ENCODE measurements around the gene KSR1.

Gene KSR1

DNA sequence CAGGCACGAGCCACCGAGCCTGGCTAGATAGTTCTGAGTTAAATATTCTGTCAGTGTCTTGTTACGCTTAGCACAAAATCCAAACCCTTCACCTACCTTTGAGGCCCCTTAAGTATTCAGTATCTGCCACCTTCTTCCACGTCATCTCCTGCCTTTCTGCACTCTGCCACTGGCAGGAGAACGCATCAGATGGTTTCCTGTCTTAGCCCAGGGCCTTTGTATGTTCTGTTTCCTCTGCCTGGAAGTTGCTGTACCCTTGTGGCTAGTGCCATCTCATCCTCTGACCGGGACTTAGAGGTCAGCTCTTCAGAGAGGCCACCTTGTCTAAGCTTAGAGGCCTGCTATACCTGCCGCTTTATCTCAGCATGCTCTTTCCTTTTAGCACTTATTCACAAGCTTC lies 107.3 kb downstream of the KSR1 start:
- H3K27ac ChIP-seq (ENCODE audit: low read depth, low read length): peak overlapping the region; percentile 88
- no peaks in the 10 kb centered on the region for H3K36me3 ChIP-seq (ENCODE audit: control insufficient read depth in 5 of 5, insufficient read depth in 5 of 5, low read length in 5 of 5)

GRCh38 chr17:27564463-27564862 lies 108.2 kb downstream of the KSR1 start:
- Histone ChIP-seq H3K9ac (ENCODE audit: low read length in 5 of 5) (no peak overlapping the region), H3K27me3 (ENCODE audit: control insufficient read depth in 5 of 5, insufficient read depth in 4 of 5, low read length in 5 of 5) (no peaks in the 10 kb centered on the region), H3K36me3 (ENCODE audit: control insufficient read depth in 5 of 5, insufficient read depth in 5 of 5, low read length in 5 of 5) (no peaks in the 10 kb centered on the region), H3K9me3 (ENCODE audit: control insufficient read depth in 5 of 5, low read length in 5 of 5) (no peaks in the 10 kb centered on the region), H3K27ac (ENCODE audit: low read depth, low read length) (peak overlapping the region; percentile 46), H3K4me3 (ENCODE audit: low read depth in 1 of 5, low read length in 5 of 5) (no peak overlapping the region), H3K4me1 (ENCODE audit: control insufficient read depth in 5 of 5, insufficient read depth in 5 of 5, low read length in 5 of 5) (peaks cover 15 to 75% (median 47%) of the 10 kb centered on the region in 5 donors)

More for the DNA sequence above, 107.3 kb downstream of the KSR1 start:
- H3K4me1 ChIP-seq (ENCODE audit: control insufficient read depth in 5 of 5, insufficient read depth in 5 of 5, low read length in 5 of 5): peaks cover 20 to 81% (median 47%) of the 10 kb centered on the region in 5 donors
- H3K27me3 ChIP-seq (ENCODE audit: control insufficient read depth in 5 of 5, insufficient read depth in 4 of 5, low read length in 5 of 5): no peaks in the 10 kb centered on the region
- H3K4me3 ChIP-seq (ENCODE audit: low read depth in 1 of 5, low read length in 5 of 5): peak overlapping the region in 2 of 5 donors; percentile 13 to 29
- H3K9me3 ChIP-seq (ENCODE audit: control insufficient read depth in 5 of 5, low read length in 5 of 5): no peaks in the 10 kb centered on the region
- no peak overlapping the region for H3K9ac ChIP-seq (ENCODE audit: low read length in 5 of 5)

- no peaks in the 10 kb centered on the region for H3K36me3 ChIP-seq (ENCODE audit: control insufficient read depth in 5 of 5, insufficient read depth in 5 of 5, low read length in 5 of 5)
- no peak overlapping the region for H3K4me3 ChIP-seq (ENCODE audit: low read depth in 1 of 5, low read length in 5 of 5)
- H3K9ac ChIP-seq (ENCODE audit: low read length in 5 of 5): peak overlapping the region in 1 of 5 donors; percentile 34
- peak overlapping the region; percentile 71 for H3K27ac ChIP-seq (ENCODE audit: low read depth, low read length)
- H3K4me1 ChIP-seq (ENCODE audit: control insufficient read depth in 5 of 5, insufficient read depth in 5 of 5, low read length in 5 of 5): peaks cover 6 to 75% (median 42%) of the 10 kb centered on the region in 5 donors
- no peaks in the 10 kb centered on the region for H3K9me3 ChIP-seq (ENCODE audit: control insufficient read depth in 5 of 5, low read length in 5 of 5)
- no peaks in the 10 kb centered on the region for H3K27me3 ChIP-seq (ENCODE audit: control insufficient read depth in 5 of 5, insufficient read depth in 4 of 5, low read length in 5 of 5)
These were observed 109.8 kb downstream of the KSR1 start for GRCh38 chr17:27565874-27566670.

DNA sequence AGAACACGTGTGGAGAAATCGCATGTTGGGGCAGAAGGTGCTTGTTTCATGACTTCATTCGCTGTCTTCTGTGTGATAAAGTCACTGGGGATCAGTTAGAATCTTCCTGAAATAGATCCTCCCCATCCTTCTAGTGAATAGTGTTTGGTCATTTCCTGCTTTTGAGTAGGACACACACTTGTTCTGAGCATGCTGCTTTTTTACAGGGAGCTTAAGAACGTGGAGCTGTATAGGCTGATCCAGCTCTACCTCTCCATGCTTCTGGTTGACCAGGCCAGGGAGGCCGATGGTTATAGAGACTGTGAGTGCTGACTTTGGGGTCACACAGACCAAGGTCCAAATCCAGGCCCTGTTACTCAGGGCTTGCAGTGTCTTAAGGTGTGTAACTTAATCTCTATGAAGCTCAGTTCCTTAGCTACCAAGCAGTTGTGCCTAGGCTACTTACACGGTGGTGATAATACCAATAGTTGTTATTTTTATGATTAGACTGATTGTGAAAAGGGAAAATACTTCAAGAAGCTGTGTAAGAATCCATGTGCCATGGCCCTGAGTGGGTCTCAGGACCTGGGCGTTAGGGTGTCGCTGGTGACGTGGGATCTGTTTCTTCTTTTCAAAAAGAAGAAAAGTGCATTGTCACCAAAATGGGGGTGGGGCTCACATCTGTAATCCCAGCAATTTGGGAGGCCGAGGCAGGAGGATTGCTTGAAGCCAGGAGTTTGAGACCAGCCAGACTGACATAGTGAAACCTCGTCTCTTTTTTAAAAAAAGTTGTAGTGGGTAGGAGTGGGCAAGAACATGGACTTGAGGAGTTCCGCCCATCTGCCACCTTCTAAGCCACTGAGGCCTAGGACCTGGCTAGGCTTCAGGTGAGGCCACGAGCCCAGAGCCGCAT lies 110.7 kb downstream of the KSR1 start:
- Histone ChIP-seq H3K36me3 (ENCODE audit: control insufficient read depth in 5 of 5, insufficient read depth in 5 of 5, low read length in 5 of 5) (no peaks in the 10 kb centered on the region), H3K9ac (ENCODE audit: low read length in 5 of 5) (peak overlapping the region in 1 of 5 donors; percentile 31), H3K9me3 (ENCODE audit: control insufficient read depth in 5 of 5, low read length in 5 of 5) (no peaks in the 10 kb centered on the region), H3K4me3 (ENCODE audit: low read depth in 1 of 5, low read length in 5 of 5) (no peak overlapping the region), H3K27me3 (ENCODE audit: control insufficient read depth in 5 of 5, insufficient read depth in 4 of 5, low read length in 5 of 5) (no peaks in the 10 kb centered on the region), H3K27ac (ENCODE audit: low read depth, low read length) (peak overlapping the region; percentile 71), H3K4me1 (ENCODE audit: control insufficient read depth in 5 of 5, insufficient read depth in 5 of 5, low read length in 5 of 5) (peaks cover 6 to 71% (median 39%) of the 10 kb centered on the region in 5 donors)

DNA sequence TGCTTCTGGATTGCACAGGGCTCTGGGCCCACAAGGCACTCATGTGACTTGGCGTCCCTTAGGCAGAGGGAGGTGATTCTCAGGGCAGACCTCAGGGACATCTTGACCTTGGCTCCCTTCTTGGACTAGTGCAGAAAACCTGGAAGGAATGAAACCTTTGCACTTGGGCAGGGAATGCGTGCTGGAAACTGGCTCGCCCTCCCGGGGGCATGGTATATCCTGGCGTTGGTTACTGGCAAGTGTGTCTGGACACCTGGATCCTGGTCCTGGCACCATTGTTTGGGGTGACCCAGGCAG lies 111.3 kb downstream of the KSR1 start:
- peak overlapping the region; percentile 71 for H3K27ac ChIP-seq (ENCODE audit: low read depth, low read length)
- peaks cover 6 to 65% (median 39%) of the 10 kb centered on the region in 5 donors for H3K4me1 ChIP-seq (ENCODE audit: control insufficient read depth in 5 of 5, insufficient read depth in 5 of 5, low read length in 5 of 5)
- no peaks in the 10 kb centered on the region for H3K9me3 ChIP-seq (ENCODE audit: control insufficient read depth in 5 of 5, low read length in 5 of 5)
- no peaks in the 10 kb centered on the region for H3K27me3 ChIP-seq (ENCODE audit: control insufficient read depth in 5 of 5, insufficient read depth in 4 of 5, low read length in 5 of 5)
- no peak overlapping the region for H3K4me3 ChIP-seq (ENCODE audit: low read depth in 1 of 5, low read length in 5 of 5)
- H3K9ac ChIP-seq (ENCODE audit: low read length in 5 of 5): peak overlapping the region in 1 of 5 donors; percentile 31
- no peaks in the 10 kb centered on the region for H3K36me3 ChIP-seq (ENCODE audit: control insufficient read depth in 5 of 5, insufficient read depth in 5 of 5, low read length in 5 of 5)

DNA sequence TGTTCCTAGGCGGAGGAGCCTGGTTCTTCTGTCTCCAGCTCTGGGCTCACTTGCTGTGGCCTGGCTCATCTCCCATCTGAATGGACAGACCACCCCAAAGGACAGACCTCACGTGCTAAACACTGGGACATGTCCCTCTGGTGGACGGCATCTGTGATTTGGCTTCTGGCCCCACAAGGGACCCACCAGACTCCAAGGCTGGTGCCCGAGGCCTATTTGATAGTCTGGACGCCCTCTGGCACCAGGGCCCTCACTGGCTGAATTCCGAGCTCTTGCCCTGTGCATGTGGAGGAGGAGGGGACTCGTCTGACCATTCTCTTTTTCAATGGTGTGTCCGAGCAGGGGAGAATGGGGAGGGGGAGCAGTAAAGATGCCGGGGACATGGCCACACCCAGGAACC lies 112.0 kb downstream of the KSR1 start:
- Histone ChIP-seq H3K36me3 (ENCODE audit: control insufficient read depth in 5 of 5, insufficient read depth in 5 of 5, low read length in 5 of 5) (no peaks in the 10 kb centered on the region), H3K27me3 (ENCODE audit: control insufficient read depth in 5 of 5, insufficient read depth in 4 of 5, low read length in 5 of 5) (no peaks in the 10 kb centered on the region), H3K9ac (ENCODE audit: low read length in 5 of 5) (no peak overlapping the region), H3K4me1 (ENCODE audit: control insufficient read depth in 5 of 5, insufficient read depth in 5 of 5, low read length in 5 of 5) (peaks cover 4 to 59% (median 35%) of the 10 kb centered on the region in 5 donors), H3K4me3 (ENCODE audit: low read depth in 1 of 5, low read length in 5 of 5) (no peak overlapping the region), H3K9me3 (ENCODE audit: control insufficient read depth in 5 of 5, low read length in 5 of 5) (no peaks in the 10 kb centered on the region), H3K27ac (ENCODE audit: low read depth, low read length) (no peak overlapping the region)

- no peaks in the 10 kb centered on the region for H3K36me3 ChIP-seq (ENCODE audit: control insufficient read depth in 5 of 5, insufficient read depth in 5 of 5, low read length in 5 of 5)
- H3K27me3 ChIP-seq (ENCODE audit: control insufficient read depth in 5 of 5, insufficient read depth in 4 of 5, low read length in 5 of 5): no peaks in the 10 kb centered on the region
- no peaks in the 10 kb centered on the region for H3K9me3 ChIP-seq (ENCODE audit: control insufficient read depth in 5 of 5, low read length in 5 of 5)
- H3K4me3 ChIP-seq (ENCODE audit: low read depth in 1 of 5, low read length in 5 of 5): no peak overlapping the region
- no peak overlapping the region for H3K9ac ChIP-seq (ENCODE audit: low read length in 5 of 5)
- peaks cover 4 to 57% (median 35%) of the 10 kb centered on the region in 5 donors for H3K4me1 ChIP-seq (ENCODE audit: control insufficient read depth in 5 of 5, insufficient read depth in 5 of 5, low read length in 5 of 5)
- H3K27ac ChIP-seq (ENCODE audit: low read depth, low read length): no peak overlapping the region
These were observed 112.6 kb downstream of the KSR1 start for GRCh38 chr17:27568811-27569210.

GRCh38 chr17:27569257-27569722 lies 113.0 kb downstream of the KSR1 start:
- H3K4me1 ChIP-seq (ENCODE audit: control insufficient read depth in 5 of 5, insufficient read depth in 5 of 5, low read length in 5 of 5): peaks cover 4 to 54% (median 36%) of the 10 kb centered on the region in 5 donors
- H3K27ac ChIP-seq (ENCODE audit: low read depth, low read length): no peak overlapping the region
- no peak overlapping the region for H3K9ac ChIP-seq (ENCODE audit: low read length in 5 of 5)
- H3K9me3 ChIP-seq (ENCODE audit: control insufficient read depth in 5 of 5, low read length in 5 of 5): no peaks in the 10 kb centered on the region
- H3K4me3 ChIP-seq (ENCODE audit: low read depth in 1 of 5, low read length in 5 of 5): no peak overlapping the region
- H3K27me3 ChIP-seq (ENCODE audit: control insufficient read depth in 5 of 5, insufficient read depth in 4 of 5, low read length in 5 of 5): no peaks in the 10 kb centered on the region
- H3K36me3 ChIP-seq (ENCODE audit: control insufficient read depth in 5 of 5, insufficient read depth in 5 of 5, low read length in 5 of 5): no peaks in the 10 kb centered on the region

DNA sequence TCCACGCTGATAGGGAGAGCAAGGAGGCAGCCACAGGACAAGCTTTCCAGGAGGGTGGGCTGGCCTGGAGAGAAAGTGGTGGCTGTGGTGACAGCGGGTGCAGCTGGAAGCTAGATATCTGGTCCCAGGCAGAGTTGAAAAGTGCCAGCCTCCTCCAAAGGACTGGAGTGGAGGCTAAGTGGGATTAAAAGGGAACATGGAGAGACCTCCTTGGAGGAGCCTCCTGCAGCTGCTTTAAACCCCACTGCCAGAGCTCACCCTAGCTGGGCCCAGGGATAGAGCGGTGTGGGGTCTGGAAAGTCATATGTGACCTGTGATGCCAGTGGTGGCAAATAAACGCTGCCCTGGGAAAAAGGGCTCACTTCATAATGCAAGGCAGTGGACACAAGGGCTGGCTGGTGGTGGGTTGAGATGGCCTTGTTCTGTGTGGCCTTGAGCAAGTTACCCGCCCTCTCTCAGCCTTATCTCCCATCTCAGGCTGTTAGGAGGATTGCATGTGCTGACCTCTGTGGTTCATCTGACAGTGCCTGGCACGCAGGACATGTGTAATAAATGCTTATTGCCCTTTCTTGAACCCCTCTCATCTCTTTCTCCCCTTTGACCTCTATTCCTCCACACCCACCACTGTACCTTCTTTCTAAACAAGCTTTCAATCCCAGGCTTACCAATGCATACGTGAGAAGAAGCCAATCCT lies 113.8 kb downstream of the KSR1 start:
- H3K36me3 ChIP-seq (ENCODE audit: control insufficient read depth in 5 of 5, insufficient read depth in 5 of 5, low read length in 5 of 5): no peaks in the 10 kb centered on the region
- H3K9me3 ChIP-seq (ENCODE audit: control insufficient read depth in 5 of 5, low read length in 5 of 5): no peaks in the 10 kb centered on the region
- no peak overlapping the region for H3K4me3 ChIP-seq (ENCODE audit: low read depth in 1 of 5, low read length in 5 of 5)
- H3K27ac ChIP-seq (ENCODE audit: low read depth, low read length): no peak overlapping the region
- no peaks in the 10 kb centered on the region for H3K27me3 ChIP-seq (ENCODE audit: control insufficient read depth in 5 of 5, insufficient read depth in 4 of 5, low read length in 5 of 5)
- peak overlapping the region in 1 of 5 donors; percentile 0 for H3K9ac ChIP-seq (ENCODE audit: low read length in 5 of 5)
- H3K4me1 ChIP-seq (ENCODE audit: control insufficient read depth in 5 of 5, insufficient read depth in 5 of 5, low read length in 5 of 5): peaks cover 4 to 52% (median 36%) of the 10 kb centered on the region in 5 donors

Data from subcutaneous abdominal adipose tissue (tissue), 5 donors.